Skeletal muscle tissue (tissue), 4 donors: ENCODE measurements around the gene LARGE1. TPM values are rescaled to one million over a fixed set of nuclear protein-coding genes. Genes with fewer than 3 reads are reported as not detected.

Experiments used
- H3K27ac ChIP-seq: one replicate; pipeline ENCODE4 v1.7.0; 2013; ENCODE audit warnings: mild to moderate bottlenecking, low read depth, low read length, inconsistent platforms
- H3K27me3 ChIP-seq, 3 donors: one replicate each; pipeline ENCODE4 v1.7.0; 2013; ENCODE audit warnings: low read length in 3 of 3; ENCODE audit not compliant: control insufficient read depth in 3 of 3, insufficient read depth in 3 of 3
- H3K36me3 ChIP-seq, 3 donors: one replicate each; pipeline ENCODE4 v1.7.0; 2013; ENCODE audit warnings: low read length in 3 of 3; ENCODE audit not compliant: control insufficient read depth in 3 of 3, insufficient read depth in 3 of 3
- H3K4me1 ChIP-seq, 3 donors: one replicate each; pipeline ENCODE4 v1.7.0; 2013; ENCODE audit warnings: low read length in 3 of 3, mild to moderate bottlenecking in 3 of 3; ENCODE audit not compliant: control insufficient read depth in 3 of 3, insufficient read depth in 3 of 3
- H3K4me3 ChIP-seq, 3 donors: one replicate each; pipeline ENCODE4 v1.7.0; 2013; ENCODE audit warnings: low read length in 3 of 3
- H3K9ac ChIP-seq, 3 donors: one replicate each; pipeline ENCODE4 v1.7.0; 2013; ENCODE audit warnings: low read length in 3 of 3, mild to moderate bottlenecking in 3 of 3, moderate library complexity in 2 of 3, low read depth in 1 of 3
- H3K9me3 ChIP-seq, 3 donors: one replicate each; pipeline ENCODE4 v1.7.0; 2013; ENCODE audit warnings: low read length in 3 of 3; ENCODE audit not compliant: control insufficient read depth in 3 of 3
- total RNA-seq: library from RNA; depleted of rRNA; stranded (reverse); fragments of >200 nt; gene quantifications from one replicate; pipeline ENCODE4 v1.2.3, GENCODE V29; 2014
- donor health status: Osteomylitis.

The LARGE1 gene
- total RNA-seq, 1 donor from 2014 or later, result 12.5 TPM

GRCh38 chr22:33728847-33729246, 191.4 kb downstream of the LARGE1 start:
- Histone ChIP-seq H3K9me3 (no peaks in the 10 kb centered on the region), H3K9ac (no peak overlapping the region), H3K27me3 (no peaks in the 10 kb centered on the region), H3K4me3 (no peak overlapping the region), H3K27ac (no peak overlapping the region), H3K36me3 (no peaks in the 10 kb centered on the region), H3K4me1 (peaks cover 22 to 40% (median 33%) of the 10 kb centered on the region in 3 donors)

DNA sequence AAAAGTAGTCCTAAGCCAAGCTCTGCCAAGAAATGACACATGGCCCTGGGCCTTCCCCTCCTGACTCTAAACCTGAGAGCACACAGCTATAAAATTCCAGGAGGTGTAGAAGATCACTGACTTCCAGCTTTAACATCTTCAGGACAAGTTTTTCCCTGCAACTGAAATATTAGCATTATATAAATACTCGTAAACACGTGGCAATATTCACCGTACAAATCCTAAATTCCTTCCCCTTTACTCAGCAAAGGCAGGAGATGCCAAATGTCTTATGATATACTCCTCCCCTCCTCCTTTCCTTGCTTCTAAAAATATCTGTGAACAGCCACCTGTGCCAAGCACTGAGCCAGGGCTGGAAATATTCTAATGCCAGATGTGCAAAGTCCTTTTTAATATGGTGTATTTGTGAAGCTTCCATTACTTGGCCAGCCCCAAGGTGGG, 194.0 kb downstream of the LARGE1 start:
- H3K4me3 ChIP-seq, result peak overlapping the region in 1 of 3 donors; percentile 23
- H3K9me3 ChIP-seq, result no peaks in the 10 kb centered on the region
- H3K27ac ChIP-seq, result peak overlapping the region; percentile 56
- H3K27me3 ChIP-seq, result no peaks in the 10 kb centered on the region
- H3K4me1 ChIP-seq, result peaks cover 18 to 38% (median 35%) of the 10 kb centered on the region in 3 donors
- H3K36me3 ChIP-seq, result no peaks in the 10 kb centered on the region
- peak overlapping the region in 1 of 3 donors; percentile 18 for H3K9ac ChIP-seq

DNA sequence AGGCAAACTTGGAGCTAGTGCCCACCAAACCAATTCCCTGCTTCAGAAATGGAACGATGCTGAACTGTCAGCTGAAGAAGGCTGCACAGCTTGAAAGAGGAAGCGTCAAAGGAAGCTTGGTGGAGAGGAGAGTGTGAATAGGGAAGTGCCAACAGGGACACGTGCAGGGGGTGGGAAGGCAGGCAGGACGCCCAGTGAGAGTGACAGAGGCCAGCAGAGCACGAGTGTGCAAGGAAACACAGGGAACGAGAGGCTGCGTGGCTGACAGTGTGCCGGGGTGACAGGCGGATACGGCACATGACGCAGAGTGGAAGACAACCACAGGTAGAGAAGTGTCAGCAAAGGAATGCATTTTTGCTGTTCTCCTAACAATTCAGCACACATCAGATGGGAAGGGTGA, 196.4 kb downstream of the LARGE1 start:
- peaks cover 18 to 38% (median 35%) of the 10 kb centered on the region in 3 donors for H3K4me1 ChIP-seq
- no peak overlapping the region for H3K9ac ChIP-seq
- H3K27ac ChIP-seq, result no peak overlapping the region
- H3K4me3 ChIP-seq, result no peak overlapping the region
- no peaks in the 10 kb centered on the region for H3K9me3 ChIP-seq
- no peaks in the 10 kb centered on the region for H3K36me3 ChIP-seq
- no peaks in the 10 kb centered on the region for H3K27me3 ChIP-seq

- Histone ChIP-seq H3K4me1 (peaks cover 18 to 37% (median 34%) of the 10 kb centered on the region in 3 donors), H3K36me3 (no peaks in the 10 kb centered on the region), H3K27ac (no peak overlapping the region), H3K9ac (no peak overlapping the region), H3K27me3 (no peaks in the 10 kb centered on the region), H3K4me3 (no peak overlapping the region), H3K9me3 (no peaks in the 10 kb centered on the region)
Measured at GRCh38 chr22:33722816-33723215, 197.5 kb downstream of the LARGE1 start.

DNA sequence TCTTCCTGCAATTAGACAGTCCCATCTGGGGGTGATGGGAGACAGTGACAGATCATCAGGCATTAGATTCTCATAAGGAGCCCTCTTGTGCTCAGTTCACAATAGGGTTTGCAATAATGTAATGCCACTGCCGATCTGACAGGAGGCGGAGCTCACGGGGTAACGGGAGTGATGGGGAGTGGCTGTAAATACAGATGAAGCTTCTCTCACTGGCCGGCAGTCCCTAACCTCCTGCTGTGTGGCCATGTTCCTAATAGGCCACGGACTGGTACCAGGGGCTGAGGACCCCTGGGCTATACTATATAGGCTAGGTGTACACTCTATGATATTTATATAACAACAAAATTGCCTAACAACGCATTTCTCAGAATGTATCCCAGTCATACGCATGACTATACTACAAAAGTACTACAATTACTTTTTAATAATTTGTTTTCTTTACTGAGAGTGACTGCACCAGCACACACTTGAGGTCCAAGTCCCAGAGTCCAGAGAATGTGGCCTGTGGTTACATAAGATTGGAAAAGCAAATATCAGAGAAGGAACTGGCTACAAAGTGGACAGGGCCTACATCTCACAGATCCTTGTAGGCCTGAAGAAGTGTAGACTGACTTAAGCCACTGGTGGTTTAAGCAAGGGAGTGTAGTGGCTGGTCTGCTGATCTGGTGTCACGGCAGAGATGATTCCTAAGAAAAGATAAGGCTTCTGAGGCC, 200.0 kb downstream of the LARGE1 start:
- Histone ChIP-seq H3K9me3 (no peaks in the 10 kb centered on the region), H3K9ac (no peak overlapping the region), H3K27me3 (no peaks in the 10 kb centered on the region), H3K36me3 (no peaks in the 10 kb centered on the region), H3K4me1 (peaks cover 5 to 14% (median 11%) of the 10 kb centered on the region in 3 donors), H3K27ac (no peak overlapping the region), H3K4me3 (no peak overlapping the region)

- no peaks in the 10 kb centered on the region for H3K4me1 ChIP-seq
- no peaks in the 10 kb centered on the region for H3K27me3 ChIP-seq
- H3K36me3 ChIP-seq, result no peaks in the 10 kb centered on the region
- H3K9ac ChIP-seq, result no peak overlapping the region
- H3K9me3 ChIP-seq, result no peaks in the 10 kb centered on the region
- H3K27ac ChIP-seq, result no peak overlapping the region
- H3K4me3 ChIP-seq, result no peak overlapping the region
Measured at GRCh38 chr22:33717694-33718396, 202.4 kb downstream of the LARGE1 start.

- Histone ChIP-seq H3K4me3 (no peak overlapping the region), H3K4me1 (peaks cover 2 to 3% (median 2%) of the 10 kb centered on the region in 3 donors), H3K27me3 (no peaks in the 10 kb centered on the region), H3K36me3 (no peaks in the 10 kb centered on the region), H3K9ac (no peak overlapping the region), H3K27ac (no peak overlapping the region), H3K9me3 (no peaks in the 10 kb centered on the region)
Measured at GRCh38 chr22:33715237-33715985, 204.9 kb downstream of the LARGE1 start.

GRCh38 chr22:33710326-33710725, 209.9 kb downstream of the LARGE1 start:
- no peaks in the 10 kb centered on the region for H3K36me3 ChIP-seq
- H3K27ac ChIP-seq, result no peak overlapping the region
- no peaks in the 10 kb centered on the region for H3K27me3 ChIP-seq
- H3K9me3 ChIP-seq, result no peaks in the 10 kb centered on the region
- H3K4me3 ChIP-seq, result no peak overlapping the region
- no peak overlapping the region for H3K9ac ChIP-seq
- peaks cover 2 to 8% (median 6%) of the 10 kb centered on the region in 3 donors for H3K4me1 ChIP-seq

DNA sequence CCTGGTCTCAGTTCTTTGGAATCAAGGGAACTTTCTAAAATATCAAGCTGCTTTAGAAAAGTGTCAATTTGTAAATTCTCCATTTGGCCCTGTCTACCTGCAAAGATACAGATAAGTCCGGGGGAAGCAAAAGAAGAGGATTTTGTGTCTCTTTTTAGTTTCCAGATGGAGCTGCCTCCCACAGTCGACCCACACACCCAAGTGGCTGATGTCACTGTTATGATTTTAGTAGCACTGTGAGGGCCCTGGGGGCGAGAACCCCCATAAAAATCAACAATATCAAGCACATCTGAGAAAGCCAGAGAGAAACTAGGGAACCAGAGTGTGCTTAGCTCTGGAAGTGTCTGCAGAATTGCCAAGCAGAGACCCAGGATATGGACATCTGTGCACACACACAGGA, 212.7 kb downstream of the LARGE1 start:
- Histone ChIP-seq H3K4me1 (peaks cover 2 to 8% (median 6%) of the 10 kb centered on the region in 3 donors), H3K4me3 (no peak overlapping the region), H3K9ac (no peak overlapping the region), H3K27me3 (no peaks in the 10 kb centered on the region), H3K36me3 (no peaks in the 10 kb centered on the region), H3K9me3 (peaks cover 0 to 3% (median 0%) of the 10 kb centered on the region in 3 donors), H3K27ac (no peak overlapping the region)
